Tibial artery (tissue), 4 donors: ENCODE measurements around the gene MRPL48.
"Not testable (repeated sequence)": the region's sequence is repeated elsewhere in the genome, so short reads cannot be mapped to it uniquely, and the experiment has no call there.

ENCODE experiments used
- DNase-seq, 2 donors: peaks; one replicate each; pipeline ENCODE4 v3.0.0-alpha.2; 2019
- H3K27ac ChIP-seq, 2 donors: fragments of 200-600 bp; sonication (generic) in 1 of 2; 1 replicate in 1 of 2; 2 replicates in 1 of 2; pipeline ENCODE4 v1.5.1; 2018 to 2019; ENCODE audit warnings: mild to moderate bottlenecking in 1 of 2
- H3K27me3 ChIP-seq, 2 donors: fragments of 200-600 bp; sonication (generic) in 1 of 2; one replicate each; pipeline versions ENCODE4 v1.5.1 to v1.6.0; 2016 to 2019
- H3K36me3 ChIP-seq, 3 donors: fragments of 200-600 bp; sonication (generic) in 2 of 3; one replicate each; pipeline ENCODE4 v1.5.1; 2016 to 2019; ENCODE audit warnings: mild to moderate bottlenecking in 2 of 3
- H3K4me1 ChIP-seq, 4 donors: fragments of 200-600 bp; sonication (generic) in 2 of 4; 1 replicate in 3 of 4; 2 replicates in 1 of 4; pipeline ENCODE4 v1.5.1; 2016 to 2019
- H3K4me3 ChIP-seq, 2 donors: fragments of 200-600 bp; sonication (generic) in 1 of 2; 1 replicate in 1 of 2; 2 replicates in 1 of 2; pipeline ENCODE4 v1.5.1; 2018 to 2019; ENCODE audit warnings: mild to moderate bottlenecking in 2 of 2
- H3K9me3 ChIP-seq, 3 donors: fragments of 200-600 bp; sonication (generic) in 1 of 3; one replicate each; pipeline ENCODE4 v1.5.1; 2016 to 2019
- CTCF ChIP-seq, 2 experiments: fragments of 200-600 bp in 1 of 2; fragments of 450-650 bp in 1 of 2; IDR thresholded peaks; one replicate each; pipeline ENCODE4 v1.5.1; 2017 to 2019; ENCODE audit warnings: antibody characterized with exemption in 2 of 2, mild to moderate bottlenecking in 1 of 2, moderate library complexity in 1 of 2
- intact Hi-C: fragments of 100-400 bp; cut with DNase I; formaldehyde crosslinking; loops from one replicate; pipeline ENCODE4 v1.15.0; 2023; ENCODE audit warnings: low total_unique reads

MRPL48 gene

GRCh38 chr11:73878771-73879170, 91.1 kb downstream of the MRPL48 start:
- intact Hi-C loops: loop anchor here (5.0 kb wide), 1 partner anchor 91 kb away; the partner anchor contains the start of gene MRPL48

GRCh38 chr11:73880449-73880848, 92.8 kb downstream of the MRPL48 start:
- H3K4me3 ChIP-seq, H3K27ac ChIP-seq, H3K27me3 ChIP-seq, DNase-seq, H3K9me3 ChIP-seq, intact Hi-C loops: not testable (repeated sequence)
- Histone ChIP-seq H3K4me1 (peaks cover 0 to 14% (median 12%) of the 10 kb centered on the region in 4 donors), H3K36me3 (peaks cover 0 to 15% (median 5%) of the 10 kb centered on the region in 3 donors)

More at GRCh38 chr11:73878771-73879170, 91.1 kb downstream of the MRPL48 start:
- no peaks in the 10 kb centered on the region for H3K27me3 ChIP-seq
- no peak for TF ChIP-seq CTCF (IDR thresholded peaks at IDR 0.05)
- no peak overlapping the region for H3K4me3 ChIP-seq
- peaks cover 2 to 17% (median 2%) of the 10 kb centered on the region in 3 donors for H3K36me3 ChIP-seq
- no peak for DNase-seq
- H3K27ac ChIP-seq: no peak overlapping the region
- H3K4me1 ChIP-seq: peaks cover 0 to 22% (median 18%) of the 10 kb centered on the region in 4 donors
- no peaks in the 10 kb centered on the region for H3K9me3 ChIP-seq

GRCh38 chr11:73883856-73884255, 96.2 kb downstream of the MRPL48 start:
- Histone ChIP-seq H3K4me3 (no peak overlapping the region), H3K27ac (no peak overlapping the region), H3K4me1 (no peaks in the 10 kb centered on the region), H3K36me3 (peaks cover 5 to 22% (median 12%) of the 10 kb centered on the region in 3 donors), H3K9me3 (no peaks in the 10 kb centered on the region), H3K27me3 (no peaks in the 10 kb centered on the region)
- intact Hi-C loops: no loop called here
- TF ChIP-seq CTCF (IDR thresholded peaks at IDR 0.05): no peak
- no peak for DNase-seq

GRCh38 chr11:73888244-73888643, 100.6 kb downstream of the MRPL48 start:
- intact Hi-C loops: no loop called here
- peaks cover 17 to 59% (median 51%) of the 10 kb centered on the region in 3 donors for H3K36me3 ChIP-seq
- H3K4me1 ChIP-seq: no peaks in the 10 kb centered on the region

GRCh38 chr11:73889019-73889418, 101.3 kb downstream of the MRPL48 start:
- Histone ChIP-seq H3K27me3 (no peaks in the 10 kb centered on the region), H3K36me3 (peaks cover 13 to 54% (median 51%) of the 10 kb centered on the region in 3 donors), H3K9me3 (no peaks in the 10 kb centered on the region), H3K27ac (no peak overlapping the region), H3K4me3 (no peak overlapping the region), H3K4me1 (no peaks in the 10 kb centered on the region)
- TF ChIP-seq CTCF (IDR thresholded peaks at IDR 0.05): no peak
- intact Hi-C loops: no loop called here
- DNase-seq: no peak

More at GRCh38 chr11:73888244-73888643, 100.6 kb downstream of the MRPL48 start:
- no peak for DNase-seq
- no peak overlapping the region for H3K27ac ChIP-seq
- no peaks in the 10 kb centered on the region for H3K27me3 ChIP-seq
- TF ChIP-seq CTCF (IDR thresholded peaks at IDR 0.05): no peak
- no peaks in the 10 kb centered on the region for H3K9me3 ChIP-seq
- no peak overlapping the region for H3K4me3 ChIP-seq

- Histone ChIP-seq H3K4me1 (no peaks in the 10 kb centered on the region), H3K9me3 (no peaks in the 10 kb centered on the region), H3K27me3 (no peaks in the 10 kb centered on the region), H3K36me3 (peaks cover 12 to 55% (median 51%) of the 10 kb centered on the region in 3 donors), H3K27ac (no peak overlapping the region), H3K4me3 (no peak overlapping the region)
- no peak for DNase-seq
- intact Hi-C loops: no loop called here
- TF ChIP-seq CTCF (IDR thresholded peaks at IDR 0.05): no peak
Measured at GRCh38 chr11:73889536-73889935, 101.9 kb downstream of the MRPL48 start.
